Measurements from ENCODE around the gene NHSL1.

- no peak for TF ChIP-seq CTCF (IDR thresholded peaks at IDR 0.05)
- no peak for TF ChIP-seq POLR2A (IDR thresholded peaks at IDR 0.05)
- TF ChIP-seq POLR2AphosphoS5 (IDR thresholded peaks at IDR 0.05), result no peak
Measured at GRCh38 chr6:138401960-138402837, 97.1 kb downstream of the NHSL1 start.

Measured in prostate gland (tissue), 2 donors.